ENCODE measurements around the gene TTLL8. TPM values are rescaled to one million over a fixed set of nuclear protein-coding genes. Genes with fewer than 3 reads are reported as not detected.

Gene TTLL8
- polyA plus RNA-seq, 1 of the 3 experiments (the other 2 are of a cell fraction): not detected

DNA sequence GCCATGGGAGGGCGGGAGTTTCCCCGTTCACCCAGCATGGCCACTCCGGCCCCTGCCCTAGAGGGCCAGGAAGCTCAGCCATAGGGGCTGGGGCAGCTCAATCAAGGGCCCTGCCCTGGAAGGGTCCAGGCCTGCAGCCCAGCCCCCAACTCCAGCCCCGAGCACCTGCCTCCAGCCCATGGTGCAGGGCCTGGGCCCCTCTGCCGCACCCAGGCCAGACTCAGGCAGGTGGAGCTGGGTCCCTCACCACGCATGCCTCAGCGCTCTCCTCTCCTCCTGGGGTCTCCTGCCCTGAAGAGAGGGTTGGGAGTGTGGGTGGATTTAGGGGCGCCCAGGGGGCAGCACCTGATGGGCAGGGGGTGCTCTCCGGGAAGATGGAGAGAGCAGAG, 14.1 kb upstream of the TTLL8 start:
- Histone ChIP-seq H3K79me2 (ENCODE audit: insufficient read depth) (no peaks in the 10 kb centered on the region), H2AFZ (ENCODE audit: low read depth) (no peak overlapping the region), H3K9me3 (no peaks in the 10 kb centered on the region), H3K4me2 (no peak overlapping the region), H4K20me1 (ENCODE audit: insufficient read depth) (no peaks in the 10 kb centered on the region), H3F3A (replicated peaks; ENCODE audit: insufficient read depth) (no peaks in the 10 kb centered on the region), H3K27ac (ENCODE audit: low read depth in 2 of 2, low read length in 1 of 2) (no peak overlapping the region), H3K4me1 (ENCODE audit: control insufficient read depth in 1 of 2, insufficient read depth in 2 of 2, low read depth in 1 of 2, low read length in 1 of 2) (no peaks in the 10 kb centered on the region; a peak in 1 of 4 replicates), H3K36me3 (replicated peaks in 1 of 2; ENCODE audit: control insufficient read depth in 1 of 2, insufficient read depth in 2 of 2, low read length in 1 of 2) (no peaks in the 10 kb centered on the region), H3K27me3 (ENCODE audit: insufficient read depth) (no peaks in the 10 kb centered on the region), H3K9me2 (no peaks in the 10 kb centered on the region), H3K9ac (no peak overlapping the region), H3K4me3 (ENCODE audit: low read depth in 2 of 2, low read length in 1 of 2) (no peak overlapping the region)
- DNase-seq: no peak
- ChIA-PET POLR2A (no interaction called here), CTCF (interaction anchor here (0.7 to 1.4 kb wide), 2 partner anchors 19 to 42 kb away, joined by 3 to 5 read pairs; no protein-coding TSS in a partner anchor)
- WGBS (ENCODE audit: low lambda C conversion rate): 95% methylated on average over 4 of the region's 9 CpGs
- TF ChIP-seq, protein P1, sequence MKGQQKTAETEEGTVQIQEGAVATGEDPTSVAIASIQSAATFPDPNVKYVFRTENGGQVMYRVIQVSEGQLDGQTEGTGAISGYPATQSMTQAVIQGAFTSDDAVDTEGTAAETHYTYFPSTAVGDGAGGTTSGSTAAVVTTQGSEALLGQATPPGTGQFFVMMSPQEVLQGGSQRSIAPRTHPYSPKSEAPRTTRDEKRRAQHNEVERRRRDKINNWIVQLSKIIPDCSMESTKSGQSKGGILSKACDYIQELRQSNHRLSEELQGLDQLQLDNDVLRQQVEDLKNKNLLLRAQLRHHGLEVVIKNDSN (IDR thresholded peaks at IDR 0.05; ENCODE audit: borderline replicate concordance, low read depth): no peak
- TF ChIP-seq RCOR1 (IDR thresholded peaks at IDR 0.05; ENCODE audit: low read length) (no peak), JUND (IDR thresholded peaks at IDR 0.05) (no peak), EZH2phosphoT487 (IDR thresholded peaks at IDR 0.05; ENCODE audit: borderline replicate concordance, low read depth) (no peak), RXRA (IDR thresholded peaks at IDR 0.05; ENCODE audit: borderline replicate concordance, low read depth) (no peak), TCF12 (IDR thresholded peaks at IDR 0.05) (no peak), YY1 (IDR thresholded peaks at IDR 0.05; ENCODE audit: low read depth) (no peak), RFX5 (IDR thresholded peaks at IDR 0.05; ENCODE audit: low read length) (no peak), GATA2 (CRISPR knock-in tag; IDR thresholded peaks at IDR 0.05) (no peak), TEAD4 (IDR thresholded peaks at IDR 0.05; ENCODE audit: borderline replicate concordance, insufficient read depth) (no peak), TAF1 (IDR thresholded peaks at IDR 0.05; ENCODE audit: borderline replicate concordance, low read depth, low read length) (no peak), MEF2A (IDR thresholded peaks at IDR 0.05; ENCODE audit: borderline replicate concordance, low read depth) (no peak), SIN3A (IDR thresholded peaks at IDR 0.05; ENCODE audit: borderline replicate concordance, low read depth, low read length) (no peak), MXI1 (IDR thresholded peaks at IDR 0.05; ENCODE audit: low read depth, low read length) (no peak), IRF3 (IDR thresholded peaks at IDR 0.05; ENCODE audit: low read depth, low read length) (no peak), FOXJ3 (CRISPR knock-in tag; IDR thresholded peaks at IDR 0.05) (no peak), NRF1 (IDR thresholded peaks at IDR 0.05; ENCODE audit: low read depth, low read length) (no peak), POLR2AphosphoS5 (IDR thresholded peaks at IDR 0.05; ENCODE audit: low read depth, low read length) (no peak), SMC3 (IDR thresholded peaks at IDR 0.05; ENCODE audit: low read depth, low read length) (no peak)
- TF ChIP-seq, protein P2, sequence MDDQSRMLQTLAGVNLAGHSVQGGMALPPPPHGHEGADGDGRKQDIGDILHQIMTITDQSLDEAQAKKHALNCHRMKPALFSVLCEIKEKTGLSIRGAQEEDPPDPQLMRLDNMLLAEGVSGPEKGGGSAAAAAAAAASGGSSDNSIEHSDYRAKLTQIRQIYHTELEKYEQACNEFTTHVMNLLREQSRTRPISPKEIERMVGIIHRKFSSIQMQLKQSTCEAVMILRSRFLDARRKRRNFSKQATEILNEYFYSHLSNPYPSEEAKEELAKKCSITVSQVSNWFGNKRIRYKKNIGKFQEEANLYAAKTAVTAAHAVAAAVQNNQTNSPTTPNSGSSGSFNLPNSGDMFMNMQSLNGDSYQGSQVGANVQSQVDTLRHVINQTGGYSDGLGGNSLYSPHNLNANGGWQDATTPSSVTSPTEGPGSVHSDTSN (IDR thresholded peaks at IDR 0.05): no peak
